HG03095 (cell line): Measurements from ENCODE around the gene GNAZ.
"Not testable (repeated sequence)": the region's sequence is repeated elsewhere in the genome, so short reads cannot be mapped to it uniquely, and the experiment has no call there.

Experiments
- ATAC-seq: cut with Tn5 transposase; IDR thresholded peaks from one replicate; pipeline ENCODE4 v1.9.1; 2021; ENCODE audit warnings: moderate library complexity; ENCODE audit not compliant: unreplicated experiment

The GNAZ gene

DNA sequence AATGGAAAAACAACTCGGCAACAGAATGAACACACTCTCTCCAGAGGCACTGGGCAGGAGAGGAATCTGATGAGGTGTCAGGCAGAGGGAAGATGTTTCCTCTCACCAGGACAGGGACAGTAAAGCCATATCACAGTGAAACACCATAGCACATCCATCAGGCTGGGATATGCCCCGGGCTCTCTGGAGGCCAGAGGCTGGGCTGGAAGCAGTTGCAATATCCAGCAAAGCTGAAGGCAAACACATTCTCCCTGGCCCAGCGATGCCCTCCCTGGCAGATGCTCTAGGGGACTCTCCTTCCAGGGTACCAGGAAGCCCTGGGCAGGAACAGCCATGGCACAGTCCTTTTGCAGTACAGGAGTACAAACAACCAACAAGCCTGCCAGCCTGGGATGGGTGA lies 60.4 kb downstream of the GNAZ start:
- no peak for ATAC-seq

DNA sequence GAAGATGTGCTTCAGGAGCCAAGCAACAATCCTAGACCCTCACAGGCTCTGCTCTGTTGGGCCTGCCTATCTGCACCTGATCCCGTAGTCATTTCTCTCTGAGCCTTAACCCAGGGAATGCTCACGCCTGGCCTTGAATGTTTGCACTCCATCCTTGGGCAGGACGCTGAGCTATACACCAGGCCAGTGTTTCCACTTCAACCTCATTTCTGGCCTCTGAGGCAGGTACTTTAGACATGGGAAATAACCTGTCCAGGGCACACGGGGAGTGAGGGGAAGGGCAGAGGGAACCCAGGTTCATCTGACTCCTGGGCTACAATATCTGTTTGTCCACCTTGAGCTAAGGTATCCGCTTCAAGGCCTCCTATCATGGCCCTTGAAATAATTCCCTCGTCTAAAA lies 61.6 kb downstream of the GNAZ start:
- ATAC-seq: no peak

DNA sequence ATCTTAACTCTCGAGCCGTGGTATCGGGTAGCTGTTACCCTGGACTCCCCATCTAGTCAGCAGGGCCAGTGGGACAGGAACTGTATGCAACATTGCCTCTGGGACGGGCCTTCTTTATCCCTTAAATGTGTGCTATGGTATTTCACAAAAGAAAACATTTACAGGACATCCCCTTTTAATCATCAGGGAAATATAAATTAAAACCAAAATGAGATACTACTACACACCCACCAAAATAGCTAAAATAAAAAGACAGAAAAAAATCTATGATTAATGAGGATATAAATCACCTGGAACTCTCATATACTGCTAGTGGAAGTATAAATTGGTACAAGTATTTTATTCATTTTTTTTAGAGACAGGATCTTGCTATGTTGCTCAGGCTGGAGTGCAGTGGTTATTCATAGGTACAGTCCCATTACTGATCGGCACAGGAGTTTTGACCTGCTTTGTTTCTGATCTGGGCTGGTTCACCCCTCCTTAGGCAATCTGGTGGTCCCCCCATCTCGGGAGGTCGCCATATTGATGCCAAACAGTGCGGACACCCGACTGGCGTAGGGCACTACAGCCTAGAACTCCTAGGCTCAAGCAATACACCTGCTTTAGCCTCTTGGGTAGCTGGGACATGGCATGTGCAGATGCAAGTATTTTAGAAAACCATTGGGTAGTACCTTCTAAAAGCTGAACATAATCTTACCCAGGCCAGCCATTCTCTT lies 62.2 kb downstream of the GNAZ start:
- no peak for ATAC-seq

DNA sequence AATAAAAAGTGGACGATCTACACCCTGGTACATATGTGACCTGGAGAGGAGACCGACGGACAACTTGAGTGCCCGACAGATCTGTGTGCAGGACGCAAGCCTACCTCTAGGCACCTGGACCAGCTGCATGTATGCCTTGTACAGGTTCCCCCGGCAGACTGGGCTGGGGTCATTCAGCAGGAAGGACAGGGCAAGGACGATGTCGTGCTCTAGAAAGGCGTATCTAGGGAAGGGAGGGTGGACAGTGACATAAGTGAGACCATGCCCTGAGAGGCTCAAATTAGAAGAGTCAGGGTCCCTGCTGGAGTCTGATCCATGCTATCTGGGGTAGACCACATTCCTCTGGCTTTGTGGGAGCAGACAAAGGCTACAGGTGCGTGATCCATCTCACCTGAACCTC lies 63.6 kb downstream of the GNAZ start:
- no peak for ATAC-seq

DNA sequence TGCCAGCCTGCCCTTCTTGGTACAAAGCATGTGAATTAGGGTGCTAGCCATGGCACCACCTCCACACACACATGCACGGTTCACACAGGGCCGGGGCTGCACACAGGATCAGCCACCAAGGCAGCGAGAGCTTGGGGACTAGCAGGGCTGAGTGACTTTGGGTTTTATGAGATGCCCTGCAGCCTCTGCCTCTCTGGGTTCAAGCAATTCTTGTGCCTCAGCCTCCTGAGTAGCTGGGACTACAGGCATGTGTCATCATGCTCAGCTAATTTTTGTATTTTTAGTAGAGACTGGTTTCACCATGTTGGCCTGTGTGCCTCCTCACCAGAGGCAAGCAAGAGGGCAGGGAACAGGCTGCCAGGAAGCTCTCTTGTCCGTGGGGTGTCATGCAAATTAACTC lies 66.7 kb downstream of the GNAZ start:
- ATAC-seq: not testable (repeated sequence)

DNA sequence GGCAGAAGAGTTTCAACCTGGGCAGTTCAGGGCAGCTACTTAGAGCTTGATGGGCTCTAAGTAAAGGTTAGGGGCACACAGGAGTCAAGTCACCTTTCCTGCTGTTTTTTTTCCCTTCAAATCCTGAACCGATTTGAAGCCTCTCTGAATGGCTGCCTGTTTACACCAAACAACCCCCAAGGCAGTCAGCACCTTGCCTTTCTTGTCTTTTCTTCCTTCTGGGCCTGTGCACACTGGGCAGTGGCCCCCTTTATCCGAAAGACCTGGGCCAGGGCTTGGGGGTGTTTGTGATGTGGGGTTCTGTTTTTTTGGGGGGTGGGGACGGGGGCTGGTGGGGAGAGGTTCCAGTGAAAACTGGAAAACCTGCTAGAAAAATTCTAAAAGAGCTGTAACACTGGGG lies 67.1 kb downstream of the GNAZ start:
- ATAC-seq: no peak

DNA sequence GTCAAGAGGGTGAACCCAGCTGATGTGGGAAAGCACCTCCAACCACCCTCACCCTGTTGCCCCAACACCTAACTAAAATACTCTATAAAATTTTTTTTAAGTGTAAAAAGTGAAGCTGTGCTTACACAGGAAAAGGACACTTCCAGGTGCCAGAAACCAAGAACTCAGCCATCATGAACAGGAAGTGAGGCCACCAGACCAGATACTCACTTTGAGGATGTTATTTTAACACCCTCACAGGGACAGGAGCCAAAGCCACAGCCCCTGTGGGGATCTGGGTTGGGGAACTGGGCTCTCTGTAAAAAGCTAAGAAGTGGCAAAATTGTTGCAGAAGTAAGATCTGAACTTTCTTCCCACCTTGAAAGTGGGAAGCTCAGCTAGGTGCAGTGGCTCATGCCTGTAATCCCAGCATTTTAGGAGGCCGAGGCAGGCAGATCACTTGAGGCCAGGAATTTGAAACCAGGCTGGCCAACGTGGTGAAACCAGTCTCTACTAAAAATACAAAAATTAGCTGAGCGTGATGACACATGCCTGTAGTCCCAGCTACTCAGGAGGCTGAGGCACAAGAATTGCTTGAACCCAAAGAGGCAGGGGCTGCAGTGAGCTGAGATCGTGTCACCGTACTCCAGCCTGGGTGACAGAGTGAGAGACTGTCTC lies 67.7 kb downstream of the GNAZ start:
- no peak for ATAC-seq

DNA sequence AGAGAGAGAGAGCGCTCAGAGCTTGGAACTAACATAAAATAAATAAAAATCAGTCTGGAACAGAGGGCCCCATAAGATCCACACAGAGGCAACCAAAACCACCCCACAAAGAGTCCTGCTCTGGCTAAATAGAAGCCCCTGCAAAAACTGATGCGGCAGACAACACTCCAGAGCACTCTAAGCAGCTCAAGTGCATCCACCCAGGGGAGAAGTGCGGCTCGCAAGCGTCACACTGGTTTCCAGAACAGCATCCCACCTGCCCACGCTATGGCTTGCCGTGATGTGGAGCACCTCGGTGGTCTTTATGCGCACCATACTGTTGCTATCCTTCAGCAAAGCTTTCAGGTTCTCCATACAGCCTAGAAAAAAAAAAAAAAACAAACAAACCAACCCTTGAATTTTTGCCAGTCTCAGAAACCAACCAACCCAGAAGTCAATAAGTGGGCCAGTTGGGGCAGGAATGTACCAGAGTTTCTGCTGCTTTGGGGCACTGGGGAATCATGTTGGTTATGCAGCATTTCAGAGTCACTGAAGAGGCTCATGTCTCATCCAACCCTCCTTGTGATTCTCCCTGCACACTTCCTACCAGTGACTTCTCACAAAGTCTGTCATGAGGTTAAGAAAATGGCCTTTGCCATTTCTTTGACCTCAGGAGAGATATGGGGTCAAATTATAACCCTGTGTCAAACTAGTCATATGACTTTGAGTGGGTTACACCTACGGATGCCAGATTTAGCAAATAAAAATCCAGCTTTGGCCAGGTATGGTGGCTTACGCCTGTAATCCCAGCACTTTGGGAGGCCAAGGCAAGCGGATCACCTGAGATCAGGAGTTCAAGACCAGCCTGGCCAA lies 68.5 kb downstream of the GNAZ start:
- no peak for ATAC-seq

DNA sequence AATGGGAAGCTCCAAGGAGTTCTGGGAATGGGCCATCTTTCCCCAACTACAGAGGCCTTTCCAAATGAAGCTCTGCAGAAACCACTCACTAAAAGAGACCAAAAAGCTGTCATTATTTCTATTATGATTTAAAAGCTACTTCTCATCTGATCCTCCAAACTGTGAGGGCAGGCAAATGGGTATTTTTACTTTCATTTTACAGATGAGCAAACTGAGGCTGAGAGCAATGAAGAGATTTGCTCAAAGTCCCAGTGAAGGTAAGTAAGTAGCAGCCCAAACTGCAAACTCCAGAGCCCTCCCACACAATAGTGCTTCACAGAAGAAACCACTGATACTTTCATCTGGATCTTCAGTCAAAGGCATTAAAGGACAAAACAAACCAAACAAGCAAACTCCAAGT lies 70.1 kb downstream of the GNAZ start:
- no peak for ATAC-seq

DNA sequence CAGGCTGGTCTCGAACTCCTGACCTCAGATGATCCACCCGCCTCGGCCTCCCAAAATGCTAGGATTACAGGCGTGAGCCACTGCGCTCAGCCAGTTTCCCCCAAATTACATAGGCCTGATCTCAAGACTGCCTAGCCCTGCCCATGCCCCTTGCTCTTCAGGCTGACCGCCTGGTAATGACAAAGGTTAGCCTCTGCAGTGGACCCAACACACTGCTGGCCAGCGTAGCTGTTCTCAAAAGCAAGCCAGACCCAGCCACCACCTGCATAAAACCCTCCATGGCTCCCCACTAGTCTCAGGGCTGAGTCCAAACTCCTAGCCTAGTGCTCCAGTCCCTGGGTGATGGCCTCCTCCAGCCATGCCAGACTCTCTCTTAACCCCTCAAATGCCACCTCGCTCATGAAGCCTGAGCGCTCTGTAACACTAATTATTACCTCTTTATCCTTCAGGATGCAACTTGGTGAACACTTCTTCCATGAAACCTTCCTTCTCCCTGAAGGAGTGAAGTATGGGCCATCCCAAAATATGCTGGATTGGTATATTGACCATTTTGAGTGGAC lies 72.3 kb downstream of the GNAZ start:
- ATAC-seq: no peak

DNA sequence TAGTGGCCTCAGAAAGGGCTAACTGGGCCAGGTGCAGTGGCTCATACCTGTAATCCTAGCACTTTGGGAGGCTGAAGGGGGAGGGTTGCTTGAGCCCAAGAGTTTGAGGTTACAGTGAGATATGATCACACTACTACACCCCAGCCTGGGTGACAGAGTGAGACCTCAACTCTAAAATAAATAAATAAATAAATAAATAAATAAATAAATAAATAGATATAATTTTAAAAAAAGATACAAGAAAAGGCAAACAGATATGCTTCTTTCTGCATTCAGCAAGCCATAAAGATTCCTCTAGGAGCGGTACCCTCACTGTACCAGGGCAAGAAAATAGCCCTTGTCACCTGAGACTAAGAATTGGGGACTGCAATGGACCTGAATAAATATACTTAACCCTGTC lies 72.8 kb downstream of the GNAZ start:
- ATAC-seq: no peak

DNA sequence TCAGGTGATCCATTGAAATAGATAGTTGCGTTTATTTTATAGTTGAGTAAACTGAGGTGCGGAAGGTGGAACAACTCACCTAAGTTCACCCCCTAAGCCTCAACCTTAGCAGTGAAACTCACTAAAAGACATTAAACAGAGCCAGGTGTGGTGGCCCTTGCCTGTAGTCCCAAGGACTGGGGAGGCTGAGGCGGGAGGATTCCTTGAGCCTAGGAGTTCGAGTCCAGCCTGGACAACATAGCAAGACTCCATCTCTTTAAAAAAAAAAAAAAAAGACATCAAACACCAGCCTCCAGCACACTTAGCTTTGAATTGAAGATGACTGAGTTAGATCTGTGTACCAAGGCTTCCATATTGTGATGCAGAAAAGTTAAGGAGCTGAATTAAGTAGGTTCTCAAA lies 74.1 kb downstream of the GNAZ start:
- ATAC-seq: no peak

DNA sequence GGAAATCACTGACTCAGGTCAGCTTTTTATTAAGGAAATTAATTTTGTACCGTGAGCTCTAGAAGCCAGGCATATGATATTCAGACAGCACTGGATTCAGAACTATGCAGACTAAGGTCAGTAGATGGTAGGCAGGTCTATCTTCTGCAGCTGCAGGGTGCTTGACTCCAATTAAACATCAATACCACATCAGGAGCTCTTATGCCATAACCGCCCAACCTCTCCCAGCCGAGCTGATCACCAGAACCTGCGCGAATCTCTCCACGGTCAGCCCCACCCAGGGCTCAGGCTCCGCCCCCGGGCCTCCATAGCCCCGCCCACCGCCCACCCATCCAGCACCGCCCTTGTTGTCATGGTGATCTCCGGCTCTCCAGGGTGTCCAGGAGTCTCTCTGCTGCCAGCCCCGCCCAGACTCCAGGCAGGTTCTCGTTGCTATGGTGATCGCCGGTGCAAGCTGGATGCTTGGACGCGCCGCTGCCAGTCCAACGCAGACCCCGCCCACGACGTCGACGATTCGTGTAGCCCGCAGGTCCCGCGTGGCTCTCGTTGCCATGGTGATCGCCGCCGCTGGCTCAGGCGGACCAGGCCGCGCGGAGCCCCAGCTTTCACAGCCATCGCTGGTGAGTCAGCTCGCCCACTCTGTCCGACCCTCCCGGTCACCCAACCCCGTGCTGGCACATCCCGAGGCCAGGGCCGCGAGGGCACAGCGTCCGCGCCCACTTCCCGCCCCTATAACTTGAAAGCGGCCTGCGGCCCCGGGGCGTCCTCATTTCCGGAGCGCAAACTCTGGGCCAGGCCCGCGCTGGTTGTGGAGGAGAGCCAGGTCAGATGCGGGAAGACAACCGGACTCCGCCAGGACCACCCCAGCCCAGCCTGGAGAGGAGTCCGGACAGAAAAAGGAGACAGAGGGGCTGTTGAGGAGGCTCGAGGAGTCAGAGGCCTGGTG lies 74.9 kb downstream of the GNAZ start, which contains the start of gene RAB36:
Gene RAB36, plus strand, starts transcription at position 546 of the 946 bp plus-strand sequence. CDS start 1,140 bp downstream, outside the sequence.
- ATAC-seq: no peak

DNA sequence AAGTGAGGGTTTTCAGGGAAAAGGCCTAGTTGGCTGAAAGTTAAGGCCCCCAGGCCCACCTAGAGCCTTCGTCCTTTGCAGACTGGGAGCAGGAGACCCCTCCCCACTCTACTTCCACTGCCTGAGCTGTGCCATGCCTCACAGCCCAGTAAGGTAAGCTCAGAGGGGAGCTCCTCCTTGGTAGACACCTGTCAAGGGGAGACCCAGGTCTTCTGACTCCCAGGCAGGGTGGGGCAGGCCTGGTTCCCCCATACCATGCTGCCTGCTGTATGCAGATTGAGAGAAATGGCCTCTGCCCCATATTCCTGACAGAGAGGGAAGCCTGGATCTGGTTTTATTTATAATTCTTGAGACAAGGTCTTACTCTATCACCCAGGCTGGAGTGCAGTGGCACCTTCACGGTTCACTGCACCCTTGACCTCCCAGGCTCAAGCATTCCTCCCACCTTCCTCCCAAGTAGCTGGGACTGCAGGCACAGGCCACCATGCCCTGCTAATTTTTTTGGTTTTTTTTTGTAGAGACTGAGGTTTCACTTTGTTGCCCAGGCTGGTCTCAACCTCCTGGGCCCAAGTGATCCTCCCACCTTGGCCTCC lies 75.7 kb downstream of the GNAZ start:
- no peak for ATAC-seq

DNA sequence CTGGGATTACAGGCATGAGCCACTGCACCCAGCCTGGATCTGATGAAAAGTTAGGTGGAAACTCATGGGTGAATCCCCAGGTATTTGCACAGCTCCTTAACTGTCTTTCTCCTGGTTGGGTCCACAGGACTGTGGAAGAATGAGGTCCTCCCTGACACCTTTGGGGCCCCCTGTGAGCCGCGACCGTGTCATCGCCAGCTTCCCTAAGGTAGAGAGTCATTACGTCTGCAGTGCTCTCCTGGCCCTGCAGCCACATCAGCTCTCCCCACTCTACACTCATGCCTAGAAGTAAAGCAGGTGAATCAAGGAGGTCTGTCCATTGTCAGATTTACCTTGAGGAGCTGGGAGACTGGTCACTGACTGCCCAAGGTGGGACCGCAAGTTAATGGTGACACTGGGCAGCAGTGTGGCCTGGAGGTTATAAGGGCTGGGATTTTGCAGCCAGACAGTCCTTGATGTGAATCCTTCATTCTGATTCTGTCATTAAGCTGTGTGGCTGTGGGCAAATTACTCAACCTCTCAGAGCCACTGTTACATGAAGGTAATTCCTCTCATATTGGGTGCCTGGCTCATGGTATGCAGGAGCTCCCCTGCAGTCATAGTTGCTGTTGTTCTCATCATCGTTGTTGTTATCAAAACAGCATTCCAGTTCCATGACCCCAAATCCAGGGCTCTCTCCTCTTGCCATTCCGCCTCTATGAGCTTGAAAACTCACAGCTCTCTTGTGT lies 76.3 kb downstream of the GNAZ start:
- ATAC-seq: no peak

DNA sequence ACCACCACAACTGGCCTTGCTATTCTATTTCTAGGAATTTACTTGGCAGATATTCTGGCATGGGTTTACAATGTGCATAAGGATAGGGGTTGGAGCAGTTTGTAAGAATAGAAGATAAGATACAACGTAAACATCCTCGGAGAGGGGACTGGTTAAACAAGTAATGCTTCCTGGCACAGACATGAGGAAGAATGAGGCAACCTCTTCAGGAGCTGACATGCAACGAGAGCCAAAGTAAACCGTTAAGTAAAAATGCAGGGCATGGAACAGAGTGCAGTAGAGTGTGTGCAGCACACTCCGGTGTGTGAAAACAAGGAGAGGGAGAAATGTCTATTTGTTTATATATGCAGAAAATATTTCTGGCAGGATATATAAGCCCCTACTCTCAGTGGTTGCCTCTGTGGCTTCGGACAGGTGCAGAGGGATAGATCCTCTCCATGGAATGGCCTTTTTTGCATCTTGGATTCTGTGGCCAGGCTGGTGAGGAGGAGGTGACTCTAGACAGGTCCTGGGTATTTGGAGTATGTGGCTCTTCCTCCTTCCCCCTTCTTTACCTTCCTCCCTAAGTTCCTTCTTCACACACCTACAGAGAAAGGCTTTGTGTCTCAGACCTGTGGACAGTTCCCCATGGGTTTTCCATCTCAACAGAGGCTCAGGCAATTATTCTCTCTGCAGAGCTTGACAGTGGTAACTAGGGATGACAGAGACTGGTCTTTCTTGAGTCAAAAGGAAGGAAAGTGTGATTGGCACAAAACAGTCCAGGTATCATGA lies 77.5 kb downstream of the GNAZ start:
- ATAC-seq: no peak

DNA sequence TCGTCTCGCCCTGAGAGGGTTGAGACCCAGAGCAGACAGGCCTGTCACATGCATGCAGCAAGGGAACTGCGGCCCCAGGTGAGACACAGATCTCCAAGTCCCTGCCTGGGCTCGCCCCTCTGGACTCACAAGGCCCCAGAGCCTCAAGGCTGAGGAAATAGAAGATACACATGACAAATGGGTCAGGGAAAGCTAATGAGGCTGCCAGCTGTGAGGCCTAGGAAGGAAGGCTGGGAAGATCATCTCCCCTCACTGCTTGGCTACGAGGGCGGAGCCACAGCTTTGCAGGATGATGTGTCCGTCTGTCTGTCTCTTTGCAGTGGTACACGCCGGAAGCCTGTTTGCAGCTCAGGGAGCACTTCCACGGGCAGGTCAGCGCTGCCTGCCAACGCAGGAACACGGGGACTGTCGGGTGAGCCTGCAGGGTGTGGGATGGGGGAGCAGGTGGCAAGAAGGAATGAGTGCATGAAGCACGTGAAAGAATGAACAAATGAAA lies 79.5 kb downstream of the GNAZ start:
- ATAC-seq: no peak

DNA sequence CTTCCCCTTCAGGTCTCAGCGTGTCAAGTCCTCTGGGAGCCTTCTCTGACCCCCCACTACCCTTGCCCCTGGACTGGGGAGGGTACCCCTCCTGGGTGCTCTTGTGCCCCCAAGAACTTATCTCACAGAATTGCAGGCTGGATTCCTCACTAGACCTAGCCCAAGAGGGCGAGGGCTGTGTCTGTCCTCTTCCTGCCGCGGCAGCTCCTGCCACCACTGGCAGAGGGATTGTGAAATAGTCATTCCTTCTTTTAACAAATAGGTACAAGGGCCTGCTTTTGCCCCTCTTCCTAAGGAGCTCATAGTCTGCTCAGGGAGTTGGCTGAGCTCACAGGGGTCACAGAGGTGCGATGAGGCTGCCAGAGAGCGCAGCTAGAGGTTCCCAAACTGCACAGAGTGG lies 80.4 kb downstream of the GNAZ start:
- ATAC-seq: no peak
